Activated CD4-positive, alpha-beta T cell treated with anti-CD3 and anti-CD28 coated beads, Interleukin-2, amount 10 ng/mL, durations not matched to agents 24 days and 14 days (primary cell): ENCODE measurements around the gene PEX13. TPM values are rescaled to one million over a fixed set of nuclear protein-coding genes. Genes with fewer than 3 reads are reported as not detected.
"Not testable (repeated sequence)": the region's sequence is repeated elsewhere in the genome, so short reads cannot be mapped to it uniquely, and the experiment has no call there.

Experiments used
- DNase-seq: peaks from one replicate; pipeline ENCODE4 v3.0.0; 2022
- H3K27ac Mint-ChIP-seq: one replicate; pipeline ENCODE4 v1.8.0; 2022; ENCODE audit warnings: mild to moderate bottlenecking, mixed read lengths
- H3K27me3 Mint-ChIP-seq: one replicate; pipeline ENCODE4 v1.8.0; 2022; ENCODE audit warnings: mixed read lengths
- H3K36me3 Mint-ChIP-seq: one replicate; pipeline ENCODE4 v1.8.0; 2022; ENCODE audit warnings: low read depth, mild to moderate bottlenecking, mixed read lengths
- H3K4me1 Mint-ChIP-seq: one replicate; pipeline ENCODE4 v1.8.0; 2021; ENCODE audit warnings: mixed read lengths
- H3K4me3 Mint-ChIP-seq: one replicate; pipeline ENCODE4 v1.8.0; 2022; ENCODE audit warnings: mild to moderate bottlenecking, moderate library complexity, mixed read lengths
- H3K9me3 Mint-ChIP-seq: one replicate; pipeline ENCODE4 v1.8.0; 2021; ENCODE audit warnings: mixed read lengths
- intact Hi-C: fragments of 100-400 bp; cut with micrococcal nuclease; formaldehyde crosslinking; loops from one replicate; pipeline ENCODE4 v1.15.1; 2023
- total RNA-seq: library from RNA; stranded (reverse); gene quantifications from 2 replicates; pipeline ENCODE4 v1.2.3, GENCODE V29; 2022

The PEX13 gene
- total RNA-seq: 18.8 and 19.7 TPM in 2 replicates

DNA sequence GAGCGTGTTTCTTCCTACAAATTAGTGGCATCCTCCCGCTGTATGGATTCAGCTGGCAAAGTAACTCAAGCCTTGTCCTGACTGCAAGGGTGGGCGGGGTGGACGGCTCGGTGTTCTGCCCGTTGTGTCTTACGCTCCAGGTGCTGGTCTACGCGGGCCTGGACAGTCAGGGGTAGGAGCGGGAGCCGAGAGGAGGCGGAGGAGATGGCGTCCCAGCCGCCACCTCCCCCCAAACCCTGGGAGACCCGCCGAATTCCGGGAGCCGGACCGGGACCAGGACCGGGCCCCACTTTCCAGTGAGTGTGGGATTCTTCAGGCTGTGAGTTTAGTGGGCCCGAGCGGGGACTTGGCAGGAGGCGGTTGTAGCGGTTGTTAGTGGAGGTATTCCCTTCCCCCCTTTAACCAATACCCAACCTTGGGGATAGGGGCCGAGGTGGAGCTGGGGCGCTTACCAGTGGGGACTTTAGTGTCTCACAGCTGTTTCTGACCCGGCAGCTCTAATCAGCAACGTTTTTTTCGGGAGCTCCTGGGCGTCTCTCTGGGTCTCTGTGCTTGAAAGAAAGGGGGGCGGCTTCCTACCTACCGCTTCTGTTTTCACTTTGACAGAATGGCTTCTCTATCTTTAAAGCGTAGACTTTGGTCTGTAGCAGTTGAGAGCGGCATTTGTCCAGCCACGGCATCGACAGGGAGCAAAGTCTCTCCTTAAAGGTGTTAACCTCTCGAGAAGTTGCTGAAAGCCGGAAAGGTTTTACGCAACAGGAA, at the start of gene PEX13, which contains the start of gene PUS10:
Gene PEX13 (plus strand): TSS at position 165 of the 762 bp plus-strand sequence. CDS start 40 bp downstream, at position 205.
Gene PUS10 (minus strand): TSS at position 700 of the 762 bp plus-strand sequence. CDS start 6,365 bp downstream, outside the sequence.
- intact Hi-C loops: loop anchor here (1.0 to 10.0 kb wide), 10 partner anchors 41 to 1287 kb away; partner anchors contain the start of genes PAPOLG, SANBR and XPO1
- peak within 1 kb of the TSS; percentile 99 for H3K27ac Mint-ChIP-seq
- H3K36me3 Mint-ChIP-seq: peaks cover 21% of the 10 kb centered on the region
- H3K4me3 Mint-ChIP-seq: peak within 1 kb of the TSS; percentile 99
- H3K4me1 Mint-ChIP-seq: peaks cover 28% of the 10 kb centered on the region
- H3K27me3 Mint-ChIP-seq: no peaks in the 10 kb centered on the region
- H3K9me3 Mint-ChIP-seq: no peaks in the 10 kb centered on the region
- peak; percentile 91 for DNase-seq

GRCh38 chr2:60972889-60973656, 44.4 kb upstream of the PEX13 start:
- Mint-ChIP-seq H3K9me3 (no peaks in the 10 kb centered on the region), H3K4me3 (no peak overlapping the region), H3K36me3 (peaks cover 3% of the 10 kb centered on the region), H3K27me3 (no peaks in the 10 kb centered on the region), H3K4me1 (peaks cover 21% of the 10 kb centered on the region), H3K27ac (no peak overlapping the region)
- intact Hi-C loops: no loop called here
- DNase-seq: no peak

DNA sequence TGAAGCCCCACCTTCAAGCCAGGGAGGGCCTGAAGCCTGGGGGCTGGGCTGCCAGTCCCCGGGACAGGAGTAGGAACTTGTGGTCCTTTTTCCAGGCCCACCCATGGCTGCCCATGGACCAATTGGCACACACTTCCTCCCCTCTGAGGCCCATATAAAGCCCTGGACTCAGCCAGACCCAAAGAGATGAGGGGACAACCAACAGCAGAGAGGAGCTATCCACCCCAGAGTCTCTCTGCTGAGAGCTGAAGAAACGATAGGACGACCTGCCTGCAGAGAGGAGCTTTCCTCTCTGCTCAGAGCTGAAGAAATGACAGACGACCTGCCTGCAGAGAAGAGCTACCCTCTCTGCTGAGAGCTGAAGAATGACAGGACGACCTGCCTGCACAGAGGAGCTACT, 43.8 kb upstream of the PEX13 start:
- Mint-ChIP-seq H3K4me3 (no peak overlapping the region), H3K4me1 (peaks cover 21% of the 10 kb centered on the region), H3K36me3 (peaks cover 3% of the 10 kb centered on the region), H3K9me3 (no peaks in the 10 kb centered on the region), H3K27me3 (no peaks in the 10 kb centered on the region), H3K27ac (no peak overlapping the region)
- DNase-seq: no peak
- intact Hi-C loops: no loop called here

DNA sequence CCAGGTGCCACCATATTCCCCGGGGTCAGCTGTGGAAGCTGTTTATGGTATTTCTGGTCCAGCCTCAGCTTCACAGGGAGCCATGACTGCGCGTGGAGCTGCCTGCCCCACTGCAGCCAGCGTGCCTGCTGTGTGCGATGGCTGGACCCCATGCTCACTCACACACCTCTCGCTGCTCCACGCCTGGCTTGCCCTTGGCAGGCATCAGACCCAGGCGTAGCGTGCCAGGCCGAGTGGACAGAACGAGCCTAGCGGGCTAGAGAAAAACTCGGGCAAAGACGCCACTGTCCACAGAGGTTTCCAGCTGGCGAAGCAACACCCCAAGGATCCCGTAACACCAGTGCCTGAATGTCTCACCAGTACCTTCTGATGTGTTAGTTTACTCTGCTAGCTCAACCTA, 42.9 kb upstream of the PEX13 start:
- H3K27ac Mint-ChIP-seq: no peak overlapping the region
- H3K4me3 Mint-ChIP-seq: no peak overlapping the region
- DNase-seq: no peak
- no peaks in the 10 kb centered on the region for H3K27me3 Mint-ChIP-seq
- no peaks in the 10 kb centered on the region for H3K9me3 Mint-ChIP-seq
- H3K4me1 Mint-ChIP-seq: peaks cover 26% of the 10 kb centered on the region
- H3K36me3 Mint-ChIP-seq: no peaks in the 10 kb centered on the region
- intact Hi-C loops: no loop called here

- intact Hi-C loops: loop anchor here (2.0 kb wide), 3 partner anchors 16 to 96 kb away; partner anchors contain the start of genes PEX13 and REL
- Mint-ChIP-seq H3K27ac (no peak overlapping the region), H3K9me3 (no peaks in the 10 kb centered on the region), H3K4me1 (peaks cover 32% of the 10 kb centered on the region), H3K27me3 (no peaks in the 10 kb centered on the region), H3K36me3 (no peaks in the 10 kb centered on the region), H3K4me3 (no peak overlapping the region)
- DNase-seq: no peak
Observed at GRCh38 chr2:60976256-60976850, 41.2 kb upstream of the PEX13 start.

DNA sequence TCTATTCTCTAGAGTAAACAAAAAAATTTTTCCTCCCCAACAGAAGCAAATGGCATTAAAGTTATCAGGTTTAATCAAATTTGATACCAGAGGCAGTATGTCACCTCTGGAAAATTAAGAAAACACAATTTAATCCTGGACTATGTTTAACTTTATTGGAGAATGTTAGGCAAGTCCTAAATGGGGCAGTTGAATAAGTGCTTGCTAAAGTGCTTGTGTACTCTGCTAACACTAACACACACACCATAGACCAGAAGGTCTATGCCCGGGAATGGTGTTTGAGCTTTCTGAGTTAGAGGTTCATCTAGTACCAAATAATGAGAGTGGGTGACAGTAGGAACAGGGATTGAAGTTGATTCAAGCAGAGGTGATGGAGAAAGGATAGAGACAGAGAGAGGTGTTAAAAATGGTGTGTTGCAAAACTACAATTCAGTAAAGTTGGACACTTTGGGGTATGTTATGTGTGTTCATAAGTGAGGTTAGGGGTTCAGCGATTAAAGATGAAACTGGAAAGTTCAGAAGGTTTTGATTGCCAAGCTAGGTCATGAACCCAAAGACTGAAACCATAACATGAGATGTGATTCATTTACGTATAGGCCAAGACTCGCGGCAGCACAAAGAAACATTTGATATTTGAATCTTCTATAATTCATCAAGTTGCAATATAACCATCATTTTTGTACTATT, 40.5 kb upstream of the PEX13 start:
- H3K4me3 Mint-ChIP-seq: no peak overlapping the region
- no peaks in the 10 kb centered on the region for H3K9me3 Mint-ChIP-seq
- no peak for DNase-seq
- no peaks in the 10 kb centered on the region for H3K27me3 Mint-ChIP-seq
- peaks cover 30% of the 10 kb centered on the region for H3K4me1 Mint-ChIP-seq
- intact Hi-C loops: loop anchor here (1.0 to 2.0 kb wide), 7 partner anchors 16 to 170 kb away; partner anchors contain the start of genes PEX13 and REL
- H3K27ac Mint-ChIP-seq: peak overlapping the region; percentile 46
- H3K36me3 Mint-ChIP-seq: no peaks in the 10 kb centered on the region

- no peaks in the 10 kb centered on the region for H3K36me3 Mint-ChIP-seq
- no peaks in the 10 kb centered on the region for H3K27me3 Mint-ChIP-seq
- peaks cover 28% of the 10 kb centered on the region for H3K4me1 Mint-ChIP-seq
- no peak for DNase-seq
- peak overlapping the region; percentile 46 for H3K27ac Mint-ChIP-seq
- intact Hi-C loops: loop anchor here (1.0 to 2.0 kb wide), 7 partner anchors 15 to 170 kb away; partner anchors contain the start of genes PEX13 and REL
- H3K4me3 Mint-ChIP-seq: peak overlapping the region; percentile 39
- H3K9me3 Mint-ChIP-seq: no peaks in the 10 kb centered on the region
Observed at GRCh38 chr2:60977562-60977895, 40.0 kb upstream of the PEX13 start.

- H3K36me3 Mint-ChIP-seq: no peaks in the 10 kb centered on the region
- H3K9me3 Mint-ChIP-seq: no peaks in the 10 kb centered on the region
- no peak overlapping the region for H3K27ac Mint-ChIP-seq
- no peak for DNase-seq
- H3K4me1 Mint-ChIP-seq: peaks cover 28% of the 10 kb centered on the region
- intact Hi-C loops: no loop called here
- H3K27me3 Mint-ChIP-seq: no peaks in the 10 kb centered on the region
- H3K4me3 Mint-ChIP-seq: no peak overlapping the region
Observed at GRCh38 chr2:60979231-60979630, 38.3 kb upstream of the PEX13 start.

GRCh38 chr2:60980071-60980815, 37.3 kb upstream of the PEX13 start:
- Mint-ChIP-seq H3K4me3 (no peak overlapping the region), H3K4me1 (peaks cover 28% of the 10 kb centered on the region), H3K36me3 (no peaks in the 10 kb centered on the region), H3K27me3 (no peaks in the 10 kb centered on the region), H3K27ac (no peak overlapping the region), H3K9me3 (no peaks in the 10 kb centered on the region)
- intact Hi-C loops: no loop called here
- no peak for DNase-seq

DNA sequence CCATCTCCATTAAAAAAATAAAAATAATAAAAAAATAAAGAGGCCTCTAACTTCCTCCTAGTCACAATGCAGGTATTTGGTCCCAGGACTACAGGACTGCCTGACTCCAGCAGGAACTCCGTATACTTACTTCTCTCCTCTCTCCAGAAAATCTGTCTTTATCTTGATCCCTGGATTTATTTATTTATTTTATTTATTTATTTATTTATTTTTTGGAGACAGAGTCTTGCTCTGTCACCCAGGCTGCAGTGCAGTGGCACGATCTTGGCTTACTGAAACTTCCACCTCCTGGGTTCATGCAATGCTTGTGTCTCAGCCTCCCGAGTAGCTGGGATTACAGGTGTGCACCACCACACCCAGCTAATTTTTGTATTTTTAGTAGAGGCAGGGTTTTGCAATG, 35.5 kb upstream of the PEX13 start:
- H3K27me3 Mint-ChIP-seq, intact Hi-C loops, DNase-seq, H3K4me3 Mint-ChIP-seq, H3K27ac Mint-ChIP-seq, H3K36me3 Mint-ChIP-seq, H3K9me3 Mint-ChIP-seq: not testable (repeated sequence)
- peaks cover 20% of the 10 kb centered on the region for H3K4me1 Mint-ChIP-seq

GRCh38 chr2:60984720-60985119, 32.8 kb upstream of the PEX13 start:
- Mint-ChIP-seq H3K36me3 (peaks cover under 1% of the 10 kb centered on the region), H3K4me3 (no peak overlapping the region), H3K27me3 (no peaks in the 10 kb centered on the region), H3K4me1 (peaks cover 7% of the 10 kb centered on the region), H3K9me3 (no peaks in the 10 kb centered on the region), H3K27ac (no peak overlapping the region)
- no peak for DNase-seq
- intact Hi-C loops: no loop called here

- no peak overlapping the region for H3K4me3 Mint-ChIP-seq
- intact Hi-C loops: no loop called here
- no peaks in the 10 kb centered on the region for H3K27me3 Mint-ChIP-seq
- no peak overlapping the region for H3K27ac Mint-ChIP-seq
- H3K4me1 Mint-ChIP-seq: peaks cover 2% of the 10 kb centered on the region
- peaks cover 4% of the 10 kb centered on the region for H3K9me3 Mint-ChIP-seq
- peaks cover 11% of the 10 kb centered on the region for H3K36me3 Mint-ChIP-seq
- DNase-seq: no peak
Observed at GRCh38 chr2:60987041-60987440, 30.5 kb upstream of the PEX13 start.

DNA sequence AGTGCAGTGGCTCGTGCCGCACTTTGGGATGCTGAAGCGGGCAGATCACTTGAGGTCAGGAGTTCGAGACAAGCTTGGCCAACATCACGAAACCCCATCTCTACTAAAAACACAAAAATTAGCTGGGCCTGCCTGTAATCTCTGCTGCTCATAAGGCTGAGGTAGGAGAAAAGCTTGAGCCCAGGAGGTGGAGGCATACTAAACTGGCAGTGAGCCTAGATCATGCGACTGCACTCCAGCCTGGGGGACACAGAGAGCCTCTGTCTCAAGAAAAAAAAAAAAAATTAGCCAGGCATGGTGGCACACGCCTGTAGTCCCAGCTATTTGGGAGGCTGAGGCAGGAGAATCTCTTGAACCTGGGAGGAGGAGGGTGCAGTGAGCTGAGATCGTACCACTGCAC, 29.9 kb upstream of the PEX13 start:
- H3K27me3 Mint-ChIP-seq, DNase-seq, H3K27ac Mint-ChIP-seq, H3K9me3 Mint-ChIP-seq, H3K4me3 Mint-ChIP-seq, H3K4me1 Mint-ChIP-seq, intact Hi-C loops: not testable (repeated sequence)
- peaks cover 16% of the 10 kb centered on the region for H3K36me3 Mint-ChIP-seq
